KMS-11 (cell line): ENCODE data around the gene ZBTB48.

Experiments used
- H2AFZ ChIP-seq: fragments of 200-600 bp; sonication (generic); 2 replicates; pipeline ENCODE4 v1.6.1; 2016; ENCODE audit warnings: antibody characterized with exemption, mixed run types, low read depth
- H3K27ac ChIP-seq: fragments of 200-600 bp; sonication (generic); 2 replicates; pipeline ENCODE4 v1.6.1; 2016; ENCODE audit warnings: mild to moderate bottlenecking, mixed run types
- H3K27me3 ChIP-seq: fragments of 200-600 bp; sonication (generic); 2 replicates; pipeline ENCODE4 v1.6.1; 2017; ENCODE audit warnings: mild to moderate bottlenecking, low read depth, mixed run types, moderate library complexity; ENCODE audit not compliant: insufficient read depth
- H3K36me3 ChIP-seq: fragments of 200-600 bp; sonication (generic); 2 replicates; pipeline ENCODE4 v1.6.1; 2017; ENCODE audit warnings: mild to moderate bottlenecking, mixed run types; ENCODE audit not compliant: insufficient read depth
- H3K4me1 ChIP-seq: fragments of 200-600 bp; sonication (generic); 2 replicates; pipeline ENCODE4 v1.6.1; 2016; ENCODE audit warnings: mild to moderate bottlenecking, low read depth, mixed run types; ENCODE audit not compliant: poor library complexity, severe bottlenecking
- H3K4me2 ChIP-seq: fragments of 200-600 bp; sonication (generic); 2 replicates; pipeline ENCODE4 v1.7.0; 2016; ENCODE audit warnings: mild to moderate bottlenecking, mixed run types
- H3K4me3 ChIP-seq: fragments of 200-600 bp; sonication (generic); IDR thresholded peaks from 2 replicates; pipeline ENCODE4 v1.6.1; 2017; ENCODE audit warnings: low read depth, low read length, mixed read lengths; ENCODE audit not compliant: insufficient read depth
- H3K79me2 ChIP-seq: fragments of 200-600 bp; sonication (generic); 2 replicates; pipeline ENCODE4 v1.6.1; 2016; ENCODE audit warnings: low read depth, mixed run types; ENCODE audit not compliant: insufficient read depth
- H3K9ac ChIP-seq: fragments of 200-600 bp; sonication (generic); 2 replicates; pipeline ENCODE4 v1.6.1; 2016; ENCODE audit warnings: mild to moderate bottlenecking, mixed run types
- H4K20me1 ChIP-seq: fragments of 200-600 bp; sonication (generic); 2 replicates; pipeline ENCODE4 v1.6.1; 2016; ENCODE audit warnings: mild to moderate bottlenecking, mixed run types; ENCODE audit not compliant: insufficient read depth
- TF ChIP-seq, protein P1 (sequence below): fragments of 200-600 bp; sonication (generic); conservative IDR thresholded peaks from 2 replicates; pipeline ENCODE4 v1.6.1; 2017; ENCODE audit warnings: low read depth, mild to moderate bottlenecking, antibody characterized with exemption, low read length, moderate library complexity, mixed read lengths

ZBTB48 gene

DNA sequence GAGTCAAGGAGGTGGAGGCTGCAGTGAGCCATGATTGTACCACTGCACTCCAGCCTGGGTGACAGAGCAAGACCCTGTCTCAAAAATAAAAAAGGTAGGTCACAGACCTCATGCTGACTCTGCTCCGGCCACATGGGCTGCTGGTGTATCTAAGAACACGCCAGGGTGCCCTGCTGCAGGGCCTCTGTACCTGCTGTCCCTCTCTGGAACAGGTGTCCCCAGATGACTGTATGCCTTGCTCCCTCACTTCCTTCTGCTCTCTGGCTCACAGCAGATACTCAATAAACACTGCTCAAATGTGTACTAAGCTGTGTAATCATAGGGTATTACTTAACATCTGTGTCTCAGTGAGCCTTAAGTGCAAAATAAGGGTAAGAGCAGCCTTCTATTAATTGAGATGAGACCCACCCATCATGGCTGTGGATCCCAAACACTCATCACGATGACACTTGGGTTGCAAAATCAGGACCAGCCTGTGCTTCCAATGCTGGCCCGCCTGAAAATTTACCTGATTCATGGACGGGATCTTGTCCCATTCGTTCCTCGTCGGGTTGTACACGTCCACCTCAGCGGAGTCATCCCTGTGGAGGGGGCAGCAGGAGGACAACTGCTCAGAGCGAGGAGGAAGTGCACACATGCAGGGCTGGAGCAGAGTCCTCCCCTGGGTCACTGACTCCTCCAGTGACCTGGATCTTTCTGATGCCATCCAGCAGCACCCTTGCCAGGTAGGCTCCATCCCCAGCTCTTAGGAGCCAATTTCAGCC, 15.4 kb downstream of the ZBTB48 start:
- Histone ChIP-seq H3K4me1 (peaks cover 17% of the 10 kb centered on the region), H3K36me3 (peaks cover 11% of the 10 kb centered on the region; the same call in 1 of the 2 replicates), H3K4me3 (no peak overlapping the region), H3K9ac (no peak overlapping the region), H3K27me3 (no peaks in the 10 kb centered on the region), H3K4me2 (no peak overlapping the region), H4K20me1 (peaks cover 19% of the 10 kb centered on the region; the same call in 1 of the 2 replicates), H3K27ac (no peak overlapping the region), H2AFZ (no peak overlapping the region), H3K79me2 (peaks cover 41% of the 10 kb centered on the region)
- TF ChIP-seq, protein P1, sequence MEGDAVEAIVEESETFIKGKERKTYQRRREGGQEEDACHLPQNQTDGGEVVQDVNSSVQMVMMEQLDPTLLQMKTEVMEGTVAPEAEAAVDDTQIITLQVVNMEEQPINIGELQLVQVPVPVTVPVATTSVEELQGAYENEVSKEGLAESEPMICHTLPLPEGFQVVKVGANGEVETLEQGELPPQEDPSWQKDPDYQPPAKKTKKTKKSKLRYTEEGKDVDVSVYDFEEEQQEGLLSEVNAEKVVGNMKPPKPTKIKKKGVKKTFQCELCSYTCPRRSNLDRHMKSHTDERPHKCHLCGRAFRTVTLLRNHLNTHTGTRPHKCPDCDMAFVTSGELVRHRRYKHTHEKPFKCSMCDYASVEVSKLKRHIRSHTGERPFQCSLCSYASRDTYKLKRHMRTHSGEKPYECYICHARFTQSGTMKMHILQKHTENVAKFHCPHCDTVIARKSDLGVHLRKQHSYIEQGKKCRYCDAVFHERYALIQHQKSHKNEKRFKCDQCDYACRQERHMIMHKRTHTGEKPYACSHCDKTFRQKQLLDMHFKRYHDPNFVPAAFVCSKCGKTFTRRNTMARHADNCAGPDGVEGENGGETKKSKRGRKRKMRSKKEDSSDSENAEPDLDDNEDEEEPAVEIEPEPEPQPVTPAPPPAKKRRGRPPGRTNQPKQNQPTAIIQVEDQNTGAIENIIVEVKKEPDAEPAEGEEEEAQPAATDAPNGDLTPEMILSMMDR, result no peak

DNA sequence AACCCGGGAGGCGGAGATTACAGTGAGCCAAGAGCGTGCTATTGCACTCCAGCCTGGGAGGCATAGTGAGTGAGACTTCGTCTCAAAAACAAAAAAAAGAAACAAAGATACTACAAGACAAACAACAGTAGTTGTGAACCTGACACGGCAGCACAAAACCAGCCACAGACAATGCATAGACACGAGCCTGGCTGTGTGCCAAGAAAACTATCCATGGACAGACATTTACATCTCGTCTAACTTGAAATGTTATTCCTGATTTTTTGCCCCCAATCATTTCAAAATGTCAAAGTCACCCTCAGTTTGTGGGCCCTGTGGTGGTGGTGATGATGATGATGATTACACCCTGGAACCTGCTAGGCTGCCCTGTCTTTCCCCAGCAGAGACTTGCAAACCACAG, 16.6 kb downstream of the ZBTB48 start:
- peaks cover 21% of the 10 kb centered on the region for H3K4me1 ChIP-seq
- peaks cover 11% of the 10 kb centered on the region; the same call in 1 of the 2 replicates for H3K36me3 ChIP-seq
- no peak overlapping the region for H3K27ac ChIP-seq
- H4K20me1 ChIP-seq, result peaks cover 28% of the 10 kb centered on the region; the same call in 1 of the 2 replicates
- no peak overlapping the region for H3K9ac ChIP-seq
- no peaks in the 10 kb centered on the region for H3K27me3 ChIP-seq
- H3K79me2 ChIP-seq, result peaks cover 53% of the 10 kb centered on the region
- no peak overlapping the region for H3K4me2 ChIP-seq
- H2AFZ ChIP-seq, result no peak overlapping the region
- H3K4me3 ChIP-seq, result no peak overlapping the region
- TF ChIP-seq, protein P1, result no peak

DNA sequence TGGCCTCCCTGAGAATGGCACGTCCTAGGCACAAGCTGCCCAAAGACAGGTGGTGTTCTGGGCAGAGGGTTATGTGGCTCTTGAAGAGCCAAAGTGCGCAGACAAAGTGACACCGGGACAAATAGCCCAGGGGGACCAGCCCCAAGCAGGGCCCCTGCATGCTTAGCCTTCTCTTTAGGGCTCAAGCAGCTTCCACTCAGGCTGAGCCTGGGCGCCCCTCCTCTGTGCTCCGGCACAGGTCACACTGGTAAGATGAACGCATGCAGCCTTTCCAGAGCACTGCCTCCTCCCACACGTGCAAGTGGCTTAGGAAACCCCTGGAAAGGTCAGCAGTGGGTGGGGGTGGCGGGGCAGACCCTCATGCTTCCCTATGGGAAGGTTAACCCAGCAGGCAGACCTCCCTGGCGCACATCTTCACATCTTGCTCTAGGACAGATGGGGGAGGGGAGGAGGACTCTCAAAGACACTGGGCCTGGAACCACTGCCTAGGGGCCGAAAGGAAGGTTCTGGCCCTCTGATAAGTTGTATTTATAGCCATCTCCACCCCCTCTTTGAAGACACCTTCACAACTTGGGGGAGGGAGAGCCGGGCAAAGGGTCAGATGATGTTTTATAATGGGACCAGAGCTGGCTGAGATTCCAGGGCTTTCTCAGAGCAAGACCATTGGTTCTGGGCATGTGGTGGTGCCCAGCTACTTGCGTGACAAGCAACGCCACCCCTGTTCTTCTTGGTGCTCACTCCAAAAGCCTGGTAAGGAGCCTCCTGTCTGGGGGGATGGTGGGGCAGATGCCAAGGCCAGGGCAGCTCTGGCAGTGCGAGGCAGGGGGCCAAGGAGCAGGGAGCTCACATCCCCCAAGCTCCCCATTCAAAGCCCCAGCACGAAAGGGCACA, 17.3 kb downstream of the ZBTB48 start:
- no peak overlapping the region for H3K27ac ChIP-seq
- peaks cover 11% of the 10 kb centered on the region; the same call in 1 of the 2 replicates for H3K36me3 ChIP-seq
- peaks cover 61% of the 10 kb centered on the region for H3K79me2 ChIP-seq
- peaks cover 21% of the 10 kb centered on the region for H3K4me1 ChIP-seq
- TF ChIP-seq, protein P1, result no peak
- no peak overlapping the region for H3K9ac ChIP-seq
- H3K27me3 ChIP-seq, result no peaks in the 10 kb centered on the region
- H4K20me1 ChIP-seq, result peaks cover 28% of the 10 kb centered on the region; the same call in 1 of the 2 replicates
- H3K4me2 ChIP-seq, result no peak overlapping the region
- H3K4me3 ChIP-seq, result no peak overlapping the region
- H2AFZ ChIP-seq, result no peak overlapping the region

DNA sequence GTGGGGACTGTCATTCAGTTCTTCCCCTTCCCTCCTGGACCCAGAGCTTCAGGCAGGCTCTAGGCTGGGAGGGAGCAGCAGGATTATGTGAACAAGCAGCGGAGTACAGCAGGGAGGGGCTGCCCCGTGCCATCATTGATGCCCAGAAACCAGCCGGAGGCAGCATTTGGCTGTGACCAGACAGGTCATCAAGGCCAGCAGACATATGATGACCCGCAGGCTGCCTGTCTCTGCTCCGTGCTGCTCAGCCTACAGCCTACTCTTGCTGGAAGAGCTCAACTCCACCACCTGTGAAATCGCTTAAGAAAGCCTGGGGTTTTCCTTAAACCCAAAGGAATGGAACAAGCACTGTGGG, 18.0 kb downstream of the ZBTB48 start:
- peaks cover 28% of the 10 kb centered on the region; the same call in 1 of the 2 replicates for H4K20me1 ChIP-seq
- H3K27me3 ChIP-seq, result no peaks in the 10 kb centered on the region
- peaks cover 64% of the 10 kb centered on the region for H3K79me2 ChIP-seq
- no peak overlapping the region for H3K4me2 ChIP-seq
- H3K36me3 ChIP-seq, result peaks cover 11% of the 10 kb centered on the region; the same call in 1 of the 2 replicates
- H3K4me1 ChIP-seq, result peaks cover 21% of the 10 kb centered on the region
- H3K27ac ChIP-seq, result no peak overlapping the region
- H2AFZ ChIP-seq, result no peak overlapping the region
- H3K9ac ChIP-seq, result no peak overlapping the region
- no peak overlapping the region for H3K4me3 ChIP-seq
- TF ChIP-seq, protein P1, result no peak
